ENCODE measurements around the gene TMEFF1. TPM values are rescaled to one million over a fixed set of nuclear protein-coding genes. Genes with fewer than 3 reads are reported as not detected.
A peak's percentile ranks its signal among the peaks of the same experiment; 100 is the strongest.

The TMEFF1 gene
- total and polyA plus RNA-seq, 8 donors, result 0.09 to 0.32 (median 0.22) TPM; not detected in 4

- no peaks in the 10 kb centered on the region for H3K4me1 ChIP-seq
- H3K9me3 ChIP-seq, result no peaks in the 10 kb centered on the region
- WGBS, 2 donors, result 85 to 90% methylated on average over 19 of the region's 19 CpGs
- ATAC-seq (no peak), DNase-seq (no peak), FAIRE-seq (no peak)
- H3K36me3 ChIP-seq, result no peaks in the 10 kb centered on the region
- intact Hi-C loops (cut with DNase I), result no loop called here
- H3K4me3 ChIP-seq, result no peak overlapping the region
- no peak for TF ChIP-seq CTCF (IDR thresholded peaks at IDR 0.05)
- H3K27ac ChIP-seq, result no peak overlapping the region
- no peaks in the 10 kb centered on the region for H3K27me3 ChIP-seq
Observed at GRCh38 chr9:100441911-100442361, 31.0 kb upstream of the TMEFF1 start.

GRCh38 chr9:100443781-100444768, 28.9 kb upstream of the TMEFF1 start:
- no peak for ATAC-seq
- no peaks in the 10 kb centered on the region for H3K9me3 ChIP-seq
- intact Hi-C loops (cut with DNase I), result no loop called here
- TF ChIP-seq CTCF (IDR thresholded peaks at IDR 0.05), result no peak
- H3K4me1 ChIP-seq, result no peaks in the 10 kb centered on the region
- H3K4me3 ChIP-seq, result no peak overlapping the region
- FAIRE-seq, result no peak
- DNase-seq, result no peak
- no peak overlapping the region for H3K27ac ChIP-seq
- H3K36me3 ChIP-seq, result no peaks in the 10 kb centered on the region
- no peaks in the 10 kb centered on the region for H3K27me3 ChIP-seq
- 34 to 38% methylated on average over 4 of the region's 4 CpGs for WGBS, 2 donors

DNA sequence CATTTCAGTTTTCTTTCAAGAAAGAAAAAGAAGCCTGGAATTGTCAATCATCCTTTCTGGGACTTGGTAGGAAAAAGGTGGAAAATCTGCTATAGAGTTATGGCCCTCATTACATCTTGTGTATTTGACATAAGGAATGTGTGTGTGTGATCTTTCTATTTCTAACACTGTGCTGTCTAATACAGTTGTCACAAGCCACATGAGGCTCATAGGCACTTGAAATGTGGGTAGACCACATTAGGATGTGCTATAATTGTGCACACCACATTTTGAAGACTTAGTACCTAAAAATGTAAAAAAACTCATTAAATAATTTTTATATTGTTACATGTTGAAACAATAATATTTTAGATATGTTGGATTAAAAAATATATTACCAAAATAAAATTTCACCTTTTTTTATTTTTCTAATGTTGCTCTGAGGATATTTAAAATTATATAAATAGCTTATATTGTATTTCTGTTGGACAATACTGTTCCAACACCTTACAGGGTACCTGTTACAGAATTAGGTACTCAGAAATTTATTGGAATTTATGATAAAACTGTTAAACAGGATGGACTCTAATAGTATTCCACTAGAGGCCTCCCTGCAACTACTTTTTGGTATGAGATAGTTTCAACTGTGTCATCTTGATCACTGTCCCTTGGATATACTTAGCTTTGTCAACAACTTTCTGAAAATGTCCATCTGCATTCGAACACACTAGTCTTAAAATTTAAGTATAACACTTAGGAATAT, 27.6 kb upstream of the TMEFF1 start:
- FAIRE-seq, result peak; percentile 13
- Histone ChIP-seq H3K27ac (no peak overlapping the region), H3K36me3 (no peaks in the 10 kb centered on the region), H3K4me3 (no peak overlapping the region), H3K4me1 (no peaks in the 10 kb centered on the region), H3K27me3 (no peaks in the 10 kb centered on the region), H3K9me3 (no peaks in the 10 kb centered on the region)
- no peak for TF ChIP-seq CTCF (IDR thresholded peaks at IDR 0.05)
- 94 to 95% methylated on average over 1 of the region's 1 CpG for WGBS, 2 donors
- no peak for DNase-seq
- no peak for ATAC-seq
- intact Hi-C loops (cut with DNase I), result no loop called here

DNA sequence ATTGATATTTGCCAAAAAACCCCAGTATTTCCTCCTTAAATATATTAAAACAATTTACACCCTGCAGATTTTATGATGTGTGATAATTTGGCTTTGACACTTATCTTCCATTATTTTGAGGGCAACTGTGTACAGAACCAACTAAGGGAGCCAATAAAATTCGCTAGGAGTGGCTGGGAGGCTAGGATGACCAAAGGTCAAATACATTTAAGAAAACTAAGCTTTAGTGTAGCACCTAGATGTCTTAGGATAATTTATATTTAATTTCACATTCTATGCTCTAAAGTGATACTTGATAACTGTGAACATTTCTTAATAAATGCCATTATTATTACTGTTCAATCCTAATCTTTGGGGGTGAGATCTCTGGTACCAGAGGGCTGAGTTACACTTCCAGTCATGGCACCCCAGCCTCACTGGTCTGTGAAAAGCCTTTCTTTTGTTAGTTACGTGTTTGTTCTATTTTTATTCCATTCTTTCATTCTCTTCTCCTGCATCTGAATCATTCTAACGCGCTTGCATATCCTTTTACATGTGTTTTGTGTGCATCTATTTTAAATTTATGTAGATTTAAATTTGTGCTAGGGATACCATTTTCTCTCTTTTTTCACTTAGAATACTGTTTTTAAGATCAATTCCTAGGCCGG, 26.9 kb upstream of the TMEFF1 start:
- WGBS, 2 donors, result 94 to 95% methylated on average over 5 of the region's 5 CpGs
- intact Hi-C loops (cut with DNase I), result no loop called here
- Histone ChIP-seq H3K9me3 (no peaks in the 10 kb centered on the region), H3K36me3 (peaks cover 0 to 5% (median 0%) of the 10 kb centered on the region in 3 donors), H3K4me3 (no peak overlapping the region), H3K27ac (no peak overlapping the region), H3K27me3 (no peaks in the 10 kb centered on the region), H3K4me1 (no peaks in the 10 kb centered on the region)
- TF ChIP-seq CTCF (IDR thresholded peaks at IDR 0.05), result no peak
- FAIRE-seq (no peak), ATAC-seq (no peak), DNase-seq (no peak)
